ENCODE results near the gene ATP2A1.
"Not testable (repeated sequence)": the region's sequence is repeated elsewhere in the genome, so short reads cannot be mapped to it uniquely, and the experiment has no call there.

GRCh38 chr16:28867646-28868045 lies 10.6 kb upstream of the ATP2A1 start:
- TF ChIP-seq EZH2phosphoT487 (IDR thresholded peaks at IDR 0.05; ENCODE audit: borderline replicate concordance); CTCF (conservative IDR thresholded peaks at IDR 0.05; ENCODE audit: low read length): not testable (repeated sequence)

Data from Loucy (cell line).